ENCODE measurements around the gene TPP1. TPM values are rescaled to one million over a fixed set of nuclear protein-coding genes. Genes with fewer than 3 reads are reported as not detected.
A peak's percentile ranks its signal among the peaks of the same experiment; 100 is the strongest.

Gene TPP1
- total RNA-seq, 4 donors from 2014 or later = 13.9 to 43.4 (median 19.6) TPM

- Histone ChIP-seq H3K27ac (no peak overlapping the region), H3K9me3 (no peaks in the 10 kb centered on the region), H3K4me3 (no peak overlapping the region), H3K4me1 (peaks cover 15 to 30% of the 10 kb centered on the region in 2 donors), H3K36me3 (no peaks in the 10 kb centered on the region), H3K27me3 (no peaks in the 10 kb centered on the region)
- no peak for ATAC-seq
- no peak for DNase-seq
- in situ Hi-C loops (cut with MboI; ENCODE audit: low sequenced_read_pairs in 4 of 4) = no loop called here
- intact Hi-C loops (cut with DNase I; ENCODE audit: low total_unique reads) = no loop called here
- TF ChIP-seq CTCF (IDR thresholded peaks at IDR 0.05 in 4 of 5, conservative IDR thresholded peaks at IDR 0.05 in 1 of 5) (no peak), POLR2A (IDR thresholded peaks at IDR 0.05) (no peak)
Observed at GRCh38 chr11:6648501-6648900, 29.3 kb upstream of the TPP1 start.

GRCh38 chr11:6647836-6648235, 28.6 kb upstream of the TPP1 start:
- in situ Hi-C loops (cut with MboI; ENCODE audit: low sequenced_read_pairs in 4 of 4) = no loop called here
- Histone ChIP-seq H3K4me1 (peaks cover 15 to 30% of the 10 kb centered on the region in 2 donors), H3K27me3 (no peaks in the 10 kb centered on the region), H3K9me3 (no peaks in the 10 kb centered on the region), H3K4me3 (no peak overlapping the region), H3K27ac (peak overlapping the region; percentile 74 to 77 (median 76)), H3K36me3 (no peaks in the 10 kb centered on the region)
- no peak for DNase-seq
- TF ChIP-seq CTCF (IDR thresholded peaks at IDR 0.05 in 4 of 5, conservative IDR thresholded peaks at IDR 0.05 in 1 of 5) = no peak
- ATAC-seq = no peak
- intact Hi-C loops (cut with DNase I; ENCODE audit: low total_unique reads) = no loop called here

- H3K36me3 ChIP-seq = no peaks in the 10 kb centered on the region
- H3K27me3 ChIP-seq = no peaks in the 10 kb centered on the region
- TF ChIP-seq CTCF (IDR thresholded peaks at IDR 0.05 in 4 of 5, conservative IDR thresholded peaks at IDR 0.05 in 1 of 5) (no peak), POLR2A (IDR thresholded peaks at IDR 0.05) (no peak)
- peak overlapping the region in 2 of 4 donors; percentile 5 to 9 for H3K4me3 ChIP-seq
- peak overlapping the region; percentile 74 to 77 (median 76) for H3K27ac ChIP-seq
- no peaks in the 10 kb centered on the region for H3K9me3 ChIP-seq
- in situ Hi-C loops (cut with MboI; ENCODE audit: low sequenced_read_pairs in 4 of 4) = no loop called here
- H3K4me1 ChIP-seq = peaks cover 15 to 30% of the 10 kb centered on the region in 2 donors
- intact Hi-C loops (cut with DNase I; ENCODE audit: low total_unique reads) = no loop called here
- ATAC-seq (peak; percentile 30 to 39), DNase-seq (no peak)
Observed at GRCh38 chr11:6646918-6647679, 27.9 kb upstream of the TPP1 start.

- DNase-seq (peak in 1 of 2 donors; percentile 58), ATAC-seq (peak; percentile 41 to 54)
- H3K27me3 ChIP-seq = no peaks in the 10 kb centered on the region
- peak overlapping the region; percentile 74 to 77 (median 76) for H3K27ac ChIP-seq
- in situ Hi-C loops (cut with MboI; ENCODE audit: low sequenced_read_pairs in 4 of 4) (no loop called here), intact Hi-C loops (cut with DNase I; ENCODE audit: low total_unique reads) (no loop called here)
- no peaks in the 10 kb centered on the region for H3K36me3 ChIP-seq
- H3K4me3 ChIP-seq = peak overlapping the region in 3 of 4 donors; percentile 5 to 9 (median 5)
- no peaks in the 10 kb centered on the region for H3K9me3 ChIP-seq
- H3K4me1 ChIP-seq = peaks cover 15 to 30% of the 10 kb centered on the region in 2 donors
- TF ChIP-seq CTCF (IDR thresholded peaks at IDR 0.05 in 4 of 5, conservative IDR thresholded peaks at IDR 0.05 in 1 of 5) = no peak
- TF ChIP-seq POLR2A (IDR thresholded peaks at IDR 0.05) = no peak
Observed at GRCh38 chr11:6646576-6646917, 27.3 kb upstream of the TPP1 start.
